Muscle of back (tissue), 13 donors: ENCODE results near the gene SERPINB4. TPM values are rescaled to one million over a fixed set of nuclear protein-coding genes. Genes with fewer than 3 reads are reported as not detected.
"Not testable (repeated sequence)": the region's sequence is repeated elsewhere in the genome, so short reads cannot be mapped to it uniquely, and the experiment has no call there.

Experiments used
- DNase-seq, 3 donors: peaks; one replicate each; pipeline versions ENCODE4 v3.0.0 to v3.0.0-alpha.2; 2013
- long read RNA-seq, 9 donors: transcript quantifications; one replicate each; lab custom pipeline, GENCODE V29; 2026
- polyA plus RNA-seq, 10 donors: library from polyadenylated mRNA; unstranded; fragments of 120-200 nt; gene quantifications; one replicate each; pipeline ENCODE4 v1.2.1, GENCODE V29; 2013; ENCODE audit not compliant: insufficient read length in 10 of 10

The SERPINB4 gene
- 1 to 10 TPM in 1 of 10 donors, under 1 TPM in 1, not detected in 8; 0.18 to 3.9 TPM for polyA plus RNA-seq
- long read RNA-seq, donor 1, result 0 reads
- long read RNA-seq, donor 2, result 0 reads
- long read RNA-seq, donor 3, result 0 reads
- long read RNA-seq, donor 4, result 0 reads
- long read RNA-seq, donor 5, result 0 reads
- long read RNA-seq, donor 6, result 0 reads
- long read RNA-seq, donor 7, result 0 reads
- long read RNA-seq, donor 8, result 0 reads
- long read RNA-seq, donor 9, result 0 reads

GRCh38 chr18:63644142-63644541 is at the start of gene SERPINB4:
TSS of gene SERPINB4 (minus strand) at chr18:63644256. CDS start at chr18:63643577, 679 bp downstream.
- not testable (repeated sequence) for DNase-seq

- no peak for DNase-seq
Measured at GRCh38 chr18:63689064-63689463, 45.0 kb upstream of the SERPINB4 start.

- DNase-seq, result no peak
Measured at GRCh38 chr18:63686871-63687270, 42.8 kb upstream of the SERPINB4 start.

- DNase-seq, result no peak
Measured at GRCh38 chr18:63684718-63685117, 40.7 kb upstream of the SERPINB4 start.

- DNase-seq, result no peak
Measured at GRCh38 chr18:63683890-63684289, 39.8 kb upstream of the SERPINB4 start.

- peak in 2 of 3 donors; percentile 11 to 89 for DNase-seq
Measured at GRCh38 chr18:63683152-63683551, 39.1 kb upstream of the SERPINB4 start.

GRCh38 chr18:63681449-63682340 is 37.6 kb upstream of the SERPINB4 start:
- DNase-seq, result no peak

GRCh38 chr18:63679820-63680606 is 36.0 kb upstream of the SERPINB4 start:
- no peak for DNase-seq

GRCh38 chr18:63677500-63678225 is 33.6 kb upstream of the SERPINB4 start:
- no peak for DNase-seq

GRCh38 chr18:63676526-63677323 is 32.7 kb upstream of the SERPINB4 start:
- no peak for DNase-seq

- no peak for DNase-seq
Measured at GRCh38 chr18:63664571-63664970, 20.5 kb upstream of the SERPINB4 start.

- not testable (repeated sequence) for DNase-seq
Measured at GRCh38 chr18:63661750-63662149, 17.7 kb upstream of the SERPINB4 start, which contains the start of gene SERPINB3. TSS of gene SERPINB3 (minus strand) at chr18:63661893. CDS start at chr18:63661216, 677 bp downstream.

GRCh38 chr18:63658920-63659319 is 14.9 kb upstream of the SERPINB4 start:
- not testable (repeated sequence) for DNase-seq

- peak in 2 of 3 donors; percentile 5 to 36 for DNase-seq
Measured at GRCh38 chr18:63650271-63650670, 6.2 kb upstream of the SERPINB4 start.

GRCh38 chr18:63648241-63648640 is 4.2 kb upstream of the SERPINB4 start:
- DNase-seq, result no peak

GRCh38 chr18:63646936-63647335 is 2.9 kb upstream of the SERPINB4 start:
- DNase-seq, result peak in 1 of 3 donors; percentile 2

GRCh38 chr18:63644694-63645093 is 638 bp upstream of the SERPINB4 start:
- not testable (repeated sequence) for DNase-seq

- DNase-seq, result not testable (repeated sequence)
Measured at GRCh38 chr18:63642668-63643356, 1.2 kb downstream of the SERPINB4 start.

- not testable (repeated sequence) for DNase-seq
Measured at GRCh38 chr18:63641157-63641680, 2.8 kb downstream of the SERPINB4 start.
